ENCODE measurements around the gene ALKBH8. TPM values are rescaled to one million over a fixed set of nuclear protein-coding genes. Genes with fewer than 3 reads are reported as not detected.

The ALKBH8 gene
- 10 to 100 TPM in 1 of 2 donors, 1 to 10 TPM in 1; 6.3 to 10.9 TPM for total RNA-seq
- 1 to 10 TPM; 2.5 to 3.8 TPM for polyA plus RNA-seq
- long read RNA-seq, donor 1, full-length matches to known transcripts = 3 of 3 reads
- long read RNA-seq, donor 1, partial matches to known transcripts = 0 of 3 reads
- long read RNA-seq, donor 1, other reads (novel, unspliced or antisense) = 0 of 3 reads
- long read RNA-seq, donor 2 = 0 reads
- long read RNA-seq, donor 3 = 0 reads
- long read RNA-seq, donor 4, full-length matches to known transcripts = 2 of 2 reads
- long read RNA-seq, donor 4, partial matches to known transcripts = 0 of 2 reads
- long read RNA-seq, donor 4, other reads (novel, unspliced or antisense) = 0 of 2 reads
- long read RNA-seq, donor 5, full-length matches to known transcripts = 1 of 1 reads
- long read RNA-seq, donor 5, partial matches to known transcripts = 0 of 1 reads
- long read RNA-seq, donor 5, other reads (novel, unspliced or antisense) = 0 of 1 reads

- DNase-seq = peak; percentile 73 to 81 (median 78)
- peak within 1 kb of the TSS; percentile 69 to 73 for H3K9ac ChIP-seq (ENCODE audit: insufficient read depth in 1 of 2, low read length in 2 of 2)
- TF ChIP-seq, protein P1, sequence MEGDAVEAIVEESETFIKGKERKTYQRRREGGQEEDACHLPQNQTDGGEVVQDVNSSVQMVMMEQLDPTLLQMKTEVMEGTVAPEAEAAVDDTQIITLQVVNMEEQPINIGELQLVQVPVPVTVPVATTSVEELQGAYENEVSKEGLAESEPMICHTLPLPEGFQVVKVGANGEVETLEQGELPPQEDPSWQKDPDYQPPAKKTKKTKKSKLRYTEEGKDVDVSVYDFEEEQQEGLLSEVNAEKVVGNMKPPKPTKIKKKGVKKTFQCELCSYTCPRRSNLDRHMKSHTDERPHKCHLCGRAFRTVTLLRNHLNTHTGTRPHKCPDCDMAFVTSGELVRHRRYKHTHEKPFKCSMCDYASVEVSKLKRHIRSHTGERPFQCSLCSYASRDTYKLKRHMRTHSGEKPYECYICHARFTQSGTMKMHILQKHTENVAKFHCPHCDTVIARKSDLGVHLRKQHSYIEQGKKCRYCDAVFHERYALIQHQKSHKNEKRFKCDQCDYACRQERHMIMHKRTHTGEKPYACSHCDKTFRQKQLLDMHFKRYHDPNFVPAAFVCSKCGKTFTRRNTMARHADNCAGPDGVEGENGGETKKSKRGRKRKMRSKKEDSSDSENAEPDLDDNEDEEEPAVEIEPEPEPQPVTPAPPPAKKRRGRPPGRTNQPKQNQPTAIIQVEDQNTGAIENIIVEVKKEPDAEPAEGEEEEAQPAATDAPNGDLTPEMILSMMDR (IDR thresholded peaks at IDR 0.05; ENCODE audit: control extremely low read depth, extremely low read depth) = no peak
- H3K27ac ChIP-seq (ENCODE audit: low read depth in 1 of 2, low read length in 1 of 2) = peak within 1 kb of the TSS; percentile 73 to 92
- no peaks in the 10 kb centered on the region for H3K9me3 ChIP-seq (ENCODE audit: control insufficient read depth in 4 of 4, insufficient read depth in 3 of 4, low read length in 3 of 4)
- peak within 1 kb of the TSS; percentile 91 for H3K4me3 ChIP-seq
- H3K27me3 ChIP-seq (ENCODE audit: control insufficient read depth in 3 of 3, insufficient read depth in 3 of 3, low read length in 2 of 3) = no peaks in the 10 kb centered on the region
- peak; percentile 89 for ATAC-seq (ENCODE audit: insufficient read depth, low FRiP score)
- 0 to 1% methylated on average over 32 of the region's 32 CpGs for WGBS, 2 donors
- peaks cover 0 to 2% (median 0%) of the 10 kb centered on the region in 4 donors for H3K36me3 ChIP-seq (ENCODE audit: control insufficient read depth in 4 of 4, insufficient read depth in 4 of 4, low read length in 4 of 4)
- H3K4me1 ChIP-seq (ENCODE audit: control insufficient read depth in 5 of 5, insufficient read depth in 5 of 5, low read length in 5 of 5) = peaks cover 0 to 13% (median 7%) of the 10 kb centered on the region in 5 donors
Observed at GRCh38 chr11:107565219-107565937, at the start of gene ALKBH8. ALKBH8 (minus strand) TSS chr11:107565735; CDS start chr11:107560893, 4,842 bp downstream.

DNA sequence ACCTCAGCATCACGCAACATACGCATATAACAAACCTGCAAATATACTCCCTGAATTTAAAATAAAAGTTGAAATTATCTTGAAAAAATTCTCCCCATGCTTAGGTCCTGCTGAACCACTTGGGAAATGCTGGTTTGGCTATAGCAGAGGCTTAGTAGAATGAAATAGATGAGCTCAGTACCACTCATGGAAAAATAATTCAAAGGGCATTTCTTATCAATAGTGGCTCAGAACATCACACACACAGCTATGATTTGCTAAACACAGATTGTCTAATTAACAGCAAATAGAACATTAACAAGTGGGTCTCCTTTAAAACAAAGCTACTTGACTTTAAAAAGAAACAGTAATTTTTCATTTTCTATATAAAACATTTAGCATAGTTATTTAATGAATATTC is 46.9 kb upstream of the ALKBH8 start:
- Histone ChIP-seq H3K9me3 (ENCODE audit: control insufficient read depth in 4 of 4, insufficient read depth in 3 of 4, low read length in 3 of 4) (no peaks in the 10 kb centered on the region), H3K9ac (ENCODE audit: insufficient read depth in 1 of 2, low read length in 2 of 2) (no peak overlapping the region), H3K27ac (ENCODE audit: low read depth in 1 of 2, low read length in 1 of 2) (no peak overlapping the region), H3K27me3 (ENCODE audit: control insufficient read depth in 3 of 3, insufficient read depth in 3 of 3, low read length in 2 of 3) (peaks cover 0 to 6% (median 3%) of the 10 kb centered on the region in 3 donors), H3K4me3 (no peak overlapping the region), H3K36me3 (ENCODE audit: control insufficient read depth in 4 of 4, insufficient read depth in 4 of 4, low read length in 4 of 4) (no peaks in the 10 kb centered on the region), H3K4me1 (ENCODE audit: control insufficient read depth in 5 of 5, insufficient read depth in 5 of 5, low read length in 5 of 5) (no peaks in the 10 kb centered on the region)
- 99% methylated on average over 2 of the region's 2 CpGs for WGBS, 2 donors
- no peak for ATAC-seq (ENCODE audit: insufficient read depth, low FRiP score)
- TF ChIP-seq, protein P1 (IDR thresholded peaks at IDR 0.05; ENCODE audit: control extremely low read depth, extremely low read depth) = no peak
- no peak for DNase-seq

DNA sequence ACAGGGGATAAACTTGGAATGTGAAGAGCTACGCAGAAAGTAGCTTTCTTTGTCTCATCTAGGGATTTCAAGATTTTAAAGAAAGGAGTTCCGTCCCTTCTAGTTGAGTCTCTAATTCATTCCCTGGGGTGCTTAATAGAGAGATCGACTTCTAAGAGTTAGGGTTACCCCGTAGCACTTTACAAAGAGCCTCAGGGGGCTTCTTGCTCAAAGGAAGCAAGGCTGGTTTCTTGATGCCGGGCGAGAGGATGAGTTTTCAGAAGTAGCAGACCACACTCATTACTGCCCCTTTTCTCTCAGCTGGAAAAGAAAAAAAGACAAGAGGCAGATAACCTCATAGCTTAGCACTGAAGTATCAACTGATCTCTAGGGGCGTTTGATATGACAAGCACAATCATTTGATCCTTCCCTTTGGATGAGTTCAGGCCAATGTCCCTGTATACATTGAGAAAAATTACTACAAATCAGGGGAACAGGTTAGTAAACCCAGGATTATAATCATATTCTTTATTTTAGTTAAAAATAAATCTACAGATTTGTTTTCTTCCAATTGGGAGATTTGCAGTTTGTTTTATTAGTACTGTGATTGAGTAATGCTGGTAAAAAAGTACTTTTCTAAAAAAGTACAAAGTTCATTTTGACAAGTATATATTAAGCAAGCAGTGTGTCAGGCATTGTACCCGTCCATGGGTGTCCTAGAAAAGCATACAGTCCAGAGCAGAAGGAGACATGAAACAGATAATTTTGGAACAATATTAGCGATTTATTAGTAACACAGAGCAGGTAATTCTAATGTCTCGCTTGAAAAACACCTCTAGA is 44.1 kb upstream of the ALKBH8 start:
- H3K4me3 ChIP-seq = no peak overlapping the region
- H3K4me1 ChIP-seq (ENCODE audit: control insufficient read depth in 5 of 5, insufficient read depth in 5 of 5, low read length in 5 of 5) = no peaks in the 10 kb centered on the region
- TF ChIP-seq, protein P1 (IDR thresholded peaks at IDR 0.05; ENCODE audit: control extremely low read depth, extremely low read depth) = no peak
- DNase-seq (no peak), ATAC-seq (ENCODE audit: insufficient read depth, low FRiP score) (no peak)
- peaks cover 0 to 6% (median 3%) of the 10 kb centered on the region in 3 donors for H3K27me3 ChIP-seq (ENCODE audit: control insufficient read depth in 3 of 3, insufficient read depth in 3 of 3, low read length in 2 of 3)
- no peaks in the 10 kb centered on the region for H3K36me3 ChIP-seq (ENCODE audit: control insufficient read depth in 4 of 4, insufficient read depth in 4 of 4, low read length in 4 of 4)
- WGBS, 2 donors = 59 to 66% methylated on average over 10 of the region's 10 CpGs
- H3K27ac ChIP-seq (ENCODE audit: low read depth in 1 of 2, low read length in 1 of 2) = no peak overlapping the region
- H3K9me3 ChIP-seq (ENCODE audit: control insufficient read depth in 4 of 4, insufficient read depth in 3 of 4, low read length in 3 of 4) = no peaks in the 10 kb centered on the region
- no peak overlapping the region for H3K9ac ChIP-seq (ENCODE audit: insufficient read depth in 1 of 2, low read length in 2 of 2)
